ENCODE measurements around the gene HBS1L. TPM values are rescaled to one million over a fixed set of nuclear protein-coding genes. Genes with fewer than 3 reads are reported as not detected.
A peak's percentile ranks its signal among the peaks of the same experiment; 100 is the strongest.
"Not testable (repeated sequence)": the region's sequence is repeated elsewhere in the genome, so short reads cannot be mapped to it uniquely, and the experiment has no call there.

Gene HBS1L
- total RNA-seq, 2 donors from 2014 or later = 137 to 215 TPM

DNA sequence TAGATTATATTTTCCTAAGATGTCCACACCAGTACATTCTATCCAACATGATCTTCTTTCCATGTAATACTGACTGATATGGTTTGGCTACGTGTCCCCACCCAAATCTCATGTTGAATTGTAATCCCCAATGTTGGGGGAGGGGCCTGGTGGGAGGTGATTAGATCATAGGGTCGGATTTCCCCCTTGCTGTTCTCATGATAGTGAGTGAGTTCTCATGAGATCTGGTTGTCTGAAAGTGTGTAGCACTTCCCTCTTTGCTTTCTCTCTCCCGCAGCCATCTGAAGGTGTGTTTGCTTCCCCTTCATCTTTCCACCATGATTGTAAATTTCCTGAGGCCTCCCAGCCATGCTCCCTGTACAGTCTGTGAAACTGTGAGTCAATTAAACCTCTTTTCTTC is 12.2 kb upstream of the HBS1L start:
- peaks cover 8% of the 10 kb centered on the region for H3K36me3 Mint-ChIP-seq
- H3K27me3 Mint-ChIP-seq = no peaks in the 10 kb centered on the region
- peaks cover 12 to 14% of the 10 kb centered on the region in 2 donors for H3K4me1 Mint-ChIP-seq (ENCODE audit: low read depth in 2 of 2)
- DNase-seq (ENCODE audit: low spot score) (no peak), ATAC-seq (peak in 1 of 2 donors; percentile 41)
- no peaks in the 10 kb centered on the region for H3K9me3 Mint-ChIP-seq
- peak overlapping the region; percentile 75 for H3K4me3 Mint-ChIP-seq
- peak overlapping the region; percentile 78 to 91 for H3K27ac Mint-ChIP-seq

GRCh38 chr6:135066397-135066796 is 11.8 kb upstream of the HBS1L start:
- Mint-ChIP-seq H3K4me1 (ENCODE audit: low read depth in 2 of 2) (peaks cover 12 to 14% of the 10 kb centered on the region in 2 donors), H3K36me3 (peaks cover 8% of the 10 kb centered on the region), H3K4me3 (peak overlapping the region; percentile 75), H3K27me3 (no peaks in the 10 kb centered on the region), H3K27ac (peak overlapping the region; percentile 78 to 91), H3K9me3 (no peaks in the 10 kb centered on the region)
- DNase-seq (ENCODE audit: low spot score) (no peak), ATAC-seq (peak; percentile 48 to 56)

GRCh38 chr6:135064586-135064985 is 10.0 kb upstream of the HBS1L start:
- peak in 1 of 2 donors; percentile 28 for ATAC-seq
- H3K36me3 Mint-ChIP-seq = peaks cover 8% of the 10 kb centered on the region
- no peak overlapping the region for H3K27ac Mint-ChIP-seq
- H3K4me1 Mint-ChIP-seq (ENCODE audit: low read depth in 2 of 2) = peaks cover 12 to 14% of the 10 kb centered on the region in 2 donors
- H3K4me3 Mint-ChIP-seq = no peak overlapping the region
- DNase-seq (ENCODE audit: low spot score) = no peak
- peaks cover 8 to 9% of the 10 kb centered on the region in 2 donors for H3K27me3 Mint-ChIP-seq
- H3K9me3 Mint-ChIP-seq = no peaks in the 10 kb centered on the region

- no peaks in the 10 kb centered on the region for H3K9me3 Mint-ChIP-seq
- peaks cover 8 to 9% of the 10 kb centered on the region in 2 donors for H3K27me3 Mint-ChIP-seq
- peaks cover 12 to 14% of the 10 kb centered on the region in 2 donors for H3K4me1 Mint-ChIP-seq (ENCODE audit: low read depth in 2 of 2)
- DNase-seq (ENCODE audit: low spot score) (no peak), ATAC-seq (no peak)
- H3K27ac Mint-ChIP-seq = peak overlapping the region in 1 of 2 donors; percentile 2
- peaks cover 8% of the 10 kb centered on the region for H3K36me3 Mint-ChIP-seq
- no peak overlapping the region for H3K4me3 Mint-ChIP-seq
Measured at GRCh38 chr6:135063926-135064325, 9.3 kb upstream of the HBS1L start.

DNA sequence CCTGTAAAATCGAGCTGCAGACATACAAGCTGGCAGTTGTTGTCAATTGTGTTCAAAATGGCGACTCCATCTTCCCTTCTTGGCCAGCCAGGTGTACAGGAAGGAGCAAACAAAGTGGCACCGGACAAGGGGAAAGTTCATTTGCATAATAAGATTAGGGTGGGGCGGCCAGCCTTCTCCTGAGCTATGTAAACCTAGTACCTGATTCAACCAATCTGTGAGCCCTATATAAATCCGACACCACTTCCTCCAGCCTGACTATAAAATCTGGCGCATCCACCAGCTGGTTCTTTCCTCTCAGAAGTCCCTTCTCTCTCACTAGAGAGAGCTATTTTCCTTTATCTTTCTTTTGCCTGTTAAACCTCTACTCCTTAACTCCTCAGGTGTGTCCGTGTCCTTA is 8.1 kb upstream of the HBS1L start:
- no peaks in the 10 kb centered on the region for H3K9me3 Mint-ChIP-seq
- peaks cover 12 to 14% of the 10 kb centered on the region in 2 donors for H3K4me1 Mint-ChIP-seq (ENCODE audit: low read depth in 2 of 2)
- H3K27ac Mint-ChIP-seq = no peak overlapping the region
- no peak for ATAC-seq
- H3K36me3 Mint-ChIP-seq = peaks cover 8% of the 10 kb centered on the region
- no peak overlapping the region for H3K4me3 Mint-ChIP-seq
- H3K27me3 Mint-ChIP-seq = peaks cover 9 to 11% of the 10 kb centered on the region in 2 donors
- no peak for DNase-seq (ENCODE audit: low spot score)

GRCh38 chr6:135060076-135060475 is 5.5 kb upstream of the HBS1L start:
- ATAC-seq = no peak

DNA sequence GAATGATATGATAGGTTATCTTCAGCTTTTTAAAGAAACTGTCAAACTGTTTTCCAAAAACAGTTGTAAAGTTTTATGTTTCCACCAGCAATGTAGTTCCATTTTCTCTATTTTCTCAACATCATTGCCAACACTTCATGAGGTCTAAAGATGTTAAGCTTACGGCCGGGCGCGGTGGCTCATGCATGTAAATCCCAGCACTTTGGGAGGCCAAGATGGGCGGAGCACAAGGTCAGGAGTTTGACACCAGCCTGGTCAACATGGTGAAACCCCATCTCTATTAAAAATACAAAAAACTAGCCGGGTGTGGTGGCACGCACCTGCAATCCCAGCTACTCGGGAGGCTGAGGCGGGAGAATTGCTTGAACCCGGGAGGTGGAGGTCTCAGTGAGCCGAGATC is 3.7 kb upstream of the HBS1L start:
- Mint-ChIP-seq H3K4me1 (ENCODE audit: low read depth in 2 of 2) (peaks cover 20% of the 10 kb centered on the region in 2 donors), H3K27me3 (peaks cover 9 to 11% of the 10 kb centered on the region in 2 donors), H3K27ac (peak overlapping the region in 1 of 2 donors; percentile 49)
- DNase-seq (ENCODE audit: low spot score); H3K4me3 Mint-ChIP-seq; ATAC-seq; H3K9me3 Mint-ChIP-seq; H3K36me3 Mint-ChIP-seq: not testable (repeated sequence)

More at GRCh38 chr6:135060076-135060475, 5.5 kb upstream of the HBS1L start:
- Mint-ChIP-seq H3K9me3 (no peaks in the 10 kb centered on the region), H3K27ac (peak overlapping the region in 1 of 2 donors; percentile 4), H3K27me3 (peaks cover 9 to 11% of the 10 kb centered on the region in 2 donors), H3K36me3 (no peaks in the 10 kb centered on the region), H3K4me1 (ENCODE audit: low read depth in 2 of 2) (peaks cover 2 to 5% of the 10 kb centered on the region in 2 donors), H3K4me3 (no peak overlapping the region)
- no peak for DNase-seq (ENCODE audit: low spot score)

- Mint-ChIP-seq H3K27ac (no peak overlapping the region), H3K9me3 (no peaks in the 10 kb centered on the region), H3K4me1 (ENCODE audit: low read depth in 2 of 2) (peaks cover 28 to 29% of the 10 kb centered on the region in 2 donors), H3K36me3 (peaks cover 13% of the 10 kb centered on the region), H3K4me3 (no peak overlapping the region), H3K27me3 (peaks cover 9 to 11% of the 10 kb centered on the region in 2 donors)
- no peak for DNase-seq (ENCODE audit: low spot score)
- ATAC-seq = no peak
Measured at GRCh38 chr6:135056632-135057031, 2.0 kb upstream of the HBS1L start.

GRCh38 chr6:135054226-135054568 is 425 bp downstream of the HBS1L start:
- H3K27me3 Mint-ChIP-seq = peaks cover 0 to 4% of the 10 kb centered on the region in 2 donors
- peaks cover 33 to 37% of the 10 kb centered on the region in 2 donors for H3K4me1 Mint-ChIP-seq (ENCODE audit: low read depth in 2 of 2)
- H3K9me3 Mint-ChIP-seq = no peaks in the 10 kb centered on the region
- peak overlapping the region; percentile 99 for H3K4me3 Mint-ChIP-seq
- H3K36me3 Mint-ChIP-seq = peaks cover 18% of the 10 kb centered on the region
- ATAC-seq (peak; percentile 1 to 56), DNase-seq (ENCODE audit: low spot score) (no peak)
- peak overlapping the region; percentile 97 to 99 for H3K27ac Mint-ChIP-seq

- Mint-ChIP-seq H3K9me3 (no peaks in the 10 kb centered on the region), H3K36me3 (peaks cover 24% of the 10 kb centered on the region), H3K27me3 (peaks cover 0 to 4% of the 10 kb centered on the region in 2 donors), H3K4me1 (ENCODE audit: low read depth in 2 of 2) (peaks cover 37 to 43% of the 10 kb centered on the region in 2 donors), H3K4me3 (peak overlapping the region; percentile 99), H3K27ac (peak overlapping the region; percentile 97 to 99)
- DNase-seq (ENCODE audit: low spot score) = no peak
- ATAC-seq = no peak
Measured at GRCh38 chr6:135053406-135053805, 1.2 kb downstream of the HBS1L start.

DNA sequence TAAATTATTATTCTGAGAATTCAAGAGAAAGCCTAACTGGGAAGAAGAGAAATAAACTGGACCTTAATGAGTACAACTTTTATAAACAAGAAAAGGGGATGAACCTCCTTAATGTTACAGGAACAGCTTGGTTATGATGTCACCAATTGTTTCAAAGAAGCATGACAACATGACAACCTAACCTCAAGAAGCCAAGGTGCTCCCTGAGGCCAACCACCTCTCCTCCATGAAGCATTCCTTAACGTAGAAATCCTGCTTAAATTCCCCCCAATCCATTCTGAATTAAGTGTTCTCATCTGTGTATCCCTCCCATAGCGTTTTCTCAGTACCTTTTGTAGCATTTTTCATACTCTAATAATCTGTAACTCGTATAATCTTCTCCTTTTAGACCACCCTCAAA is 1.7 kb downstream of the HBS1L start:
- Mint-ChIP-seq H3K4me3 (peak overlapping the region; percentile 99), H3K9me3 (no peaks in the 10 kb centered on the region), H3K36me3 (peaks cover 29% of the 10 kb centered on the region), H3K27ac (peak overlapping the region; percentile 97 to 99), H3K27me3 (peaks cover 0 to 1% of the 10 kb centered on the region in 2 donors), H3K4me1 (ENCODE audit: low read depth in 2 of 2) (peaks cover 42 to 47% of the 10 kb centered on the region in 2 donors)
- DNase-seq (ENCODE audit: low spot score) (no peak), ATAC-seq (no peak)

- Mint-ChIP-seq H3K4me1 (ENCODE audit: low read depth in 2 of 2) (peaks cover 39 to 57% of the 10 kb centered on the region in 2 donors), H3K27me3 (no peaks in the 10 kb centered on the region), H3K4me3 (no peak overlapping the region), H3K36me3 (peaks cover 33% of the 10 kb centered on the region), H3K9me3 (no peaks in the 10 kb centered on the region), H3K27ac (peak overlapping the region in 1 of 2 donors; percentile 53)
- ATAC-seq (no peak), DNase-seq (ENCODE audit: low spot score) (no peak)
Measured at GRCh38 chr6:135048915-135049314, 5.7 kb downstream of the HBS1L start.

- H3K27me3 Mint-ChIP-seq = no peaks in the 10 kb centered on the region
- H3K9me3 Mint-ChIP-seq = no peaks in the 10 kb centered on the region
- H3K4me1 Mint-ChIP-seq (ENCODE audit: low read depth in 2 of 2) = peaks cover 36 to 58% of the 10 kb centered on the region in 2 donors
- H3K27ac Mint-ChIP-seq = peak overlapping the region in 1 of 2 donors; percentile 4
- H3K4me3 Mint-ChIP-seq = no peak overlapping the region
- DNase-seq (ENCODE audit: low spot score) (no peak), ATAC-seq (no peak)
- peaks cover 31% of the 10 kb centered on the region for H3K36me3 Mint-ChIP-seq
Measured at GRCh38 chr6:135047336-135047735, 7.3 kb downstream of the HBS1L start.

GRCh38 chr6:135046912-135047311 is 7.7 kb downstream of the HBS1L start:
- H3K4me1 Mint-ChIP-seq (ENCODE audit: low read depth in 2 of 2) = peaks cover 38 to 62% of the 10 kb centered on the region in 2 donors
- no peaks in the 10 kb centered on the region for H3K9me3 Mint-ChIP-seq
- H3K27ac Mint-ChIP-seq = peak overlapping the region in 1 of 2 donors; percentile 4
- H3K4me3 Mint-ChIP-seq = no peak overlapping the region
- peaks cover 30% of the 10 kb centered on the region for H3K36me3 Mint-ChIP-seq
- no peaks in the 10 kb centered on the region for H3K27me3 Mint-ChIP-seq
- DNase-seq (ENCODE audit: low spot score) = no peak
- no peak for ATAC-seq

- H3K27ac Mint-ChIP-seq = no peak overlapping the region
- H3K4me1 Mint-ChIP-seq (ENCODE audit: low read depth in 2 of 2) = peaks cover 30 to 58% of the 10 kb centered on the region in 2 donors
- ATAC-seq (no peak), DNase-seq (ENCODE audit: low spot score) (no peak)
- H3K9me3 Mint-ChIP-seq = no peaks in the 10 kb centered on the region
- H3K4me3 Mint-ChIP-seq = no peak overlapping the region
- peaks cover 24% of the 10 kb centered on the region for H3K36me3 Mint-ChIP-seq
- no peaks in the 10 kb centered on the region for H3K27me3 Mint-ChIP-seq
Measured at GRCh38 chr6:135044639-135045038, 10.0 kb downstream of the HBS1L start.
